Cardiac muscle cell (in vitro differentiated cells and primary cell): ENCODE results near the gene HAGHL. TPM values are rescaled to one million over a fixed set of nuclear protein-coding genes. Genes with fewer than 3 reads are reported as not detected.

Source experiments
- DNase-seq, 2 donors: peaks; one replicate each; pipeline versions ENCODE4 v3.0.0 to v3.0.0-alpha.2; 2010 to 2017; ENCODE audit warnings: low read depth in 1 of 2, low spot score in 1 of 2
- H3K27ac ChIP-seq: fragments of 200-600 bp; sonication (generic); 2 replicates; pipeline ENCODE4 v1.5.1; 2016
- H3K27me3 ChIP-seq: fragments of 200-600 bp; sonication (generic); 2 replicates; pipeline ENCODE4 v1.6.0; 2016; ENCODE audit warnings: control low read depth
- H3K36me3 ChIP-seq: fragments of 200-600 bp; sonication (generic); 2 replicates; pipeline ENCODE4 v1.5.1; 2016; ENCODE audit warnings: control low read depth
- H3K4me1 ChIP-seq: fragments of 200-600 bp; sonication (generic); 2 replicates; pipeline ENCODE4 v1.8.1; 2017; ENCODE audit warnings: low read depth, mild to moderate bottlenecking, mixed run types
- H3K4me3 ChIP-seq: fragments of 200-600 bp; sonication (generic); 2 replicates; pipeline ENCODE4 v1.5.1; 2016; ENCODE audit warnings: mild to moderate bottlenecking
- H3K9me3 ChIP-seq: fragments of 200-600 bp; sonication (generic); 2 replicates; pipeline ENCODE4 v1.5.1; 2017; ENCODE audit warnings: low read depth, mild to moderate bottlenecking, control low read depth
- CTCF ChIP-seq: IDR thresholded peaks from 2 replicates; pipeline ENCODE4 v1.5.1; 2012; ENCODE audit warnings: low read depth, mild to moderate bottlenecking, low read length
- polyA plus RNA-seq: library from polyadenylated mRNA; unstranded; fragments of >200 nt; fragmentation: Nextera tagmentation; extraction: Ambion mirVana; gene quantifications from 2 replicates; pipeline ENCODE4 v1.2.1, GENCODE V29; 2016
- total RNA-seq: library from RNA; depleted of rRNA; stranded (reverse); fragments of >200 nt; gene quantifications from 2 replicates; pipeline ENCODE4 v1.2.3, GENCODE V29; 2016

The HAGHL gene
- total and polyA plus RNA-seq, 2 experiments from 2014 or later: 27.7 to 47.5 TPM

GRCh38 chr16:683396-684070 lies 43.4 kb upstream of the HAGHL start:
- Histone ChIP-seq H3K4me1 (peaks cover 13% of the 10 kb centered on the region), H3K9me3 (no peaks in the 10 kb centered on the region), H3K27me3 (no peaks in the 10 kb centered on the region), H3K36me3 (peaks cover 32% of the 10 kb centered on the region), H3K27ac (peak overlapping the region; percentile 71), H3K4me3 (peak overlapping the region; percentile 71)
- DNase-seq: no peak
- no peak for TF ChIP-seq CTCF

DNA sequence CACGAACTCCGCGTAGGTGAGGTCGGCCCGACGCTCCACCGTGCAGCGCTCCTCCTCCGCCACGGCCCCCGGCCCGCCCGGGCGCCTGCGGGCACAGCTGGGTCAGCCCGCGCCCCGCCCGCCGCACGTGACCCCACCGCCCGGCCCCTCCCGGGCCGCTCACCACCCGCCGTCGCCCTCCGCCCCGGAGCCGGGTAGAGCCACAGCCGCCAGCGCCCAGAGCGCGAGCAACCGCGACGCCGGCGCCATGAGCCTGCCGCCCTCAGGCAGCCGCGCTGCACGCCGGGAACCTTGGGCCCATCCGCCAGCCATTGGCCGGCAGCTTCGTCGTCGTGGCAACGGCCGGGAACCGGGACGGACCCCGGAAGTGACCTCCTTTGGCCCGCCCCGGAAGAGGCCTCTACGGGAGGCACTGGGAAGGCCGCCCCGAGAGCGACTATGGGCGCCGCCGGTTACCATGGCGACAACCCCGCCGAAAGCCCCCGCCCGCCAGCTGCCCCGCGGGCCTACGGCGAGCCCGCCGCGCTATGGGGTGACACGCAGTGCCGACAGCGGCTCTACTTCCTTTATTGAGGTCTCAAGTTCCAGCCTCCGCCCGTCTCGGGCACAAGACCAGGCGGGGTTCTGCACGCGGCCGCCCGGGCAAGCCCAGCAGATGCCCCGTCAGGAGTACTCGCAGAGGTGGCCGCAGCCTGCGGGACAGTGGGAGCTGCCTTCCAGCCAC lies 42.7 kb upstream of the HAGHL start, which contains the start of gene JMJD8:
TSS of gene JMJD8 (minus strand) at position 264 of the 724 bp plus-strand sequence. CDS start at position 249, 15 bp downstream.
- Histone ChIP-seq H3K4me3 (peak within 1 kb of the TSS; percentile 71), H3K9me3 (no peaks in the 10 kb centered on the region), H3K27ac (peak within 1 kb of the TSS; percentile 71), H3K27me3 (no peaks in the 10 kb centered on the region), H3K4me1 (peaks cover 11% of the 10 kb centered on the region), H3K36me3 (peaks cover 32% of the 10 kb centered on the region)
- TF ChIP-seq CTCF: no peak
- DNase-seq: peak; percentile 97 to 98

- Histone ChIP-seq H3K4me1 (peaks cover 16% of the 10 kb centered on the region), H3K36me3 (peaks cover 32% of the 10 kb centered on the region), H3K27me3 (no peaks in the 10 kb centered on the region), H3K4me3 (no peak overlapping the region), H3K9me3 (no peaks in the 10 kb centered on the region), H3K27ac (peak overlapping the region; percentile 68)
- no peak for TF ChIP-seq CTCF
- no peak for DNase-seq
These were observed 41.8 kb upstream of the HAGHL start for GRCh38 chr16:684961-685696.

GRCh38 chr16:685967-686366 lies 40.9 kb upstream of the HAGHL start:
- no peak overlapping the region for H3K4me3 ChIP-seq
- peaks cover 16% of the 10 kb centered on the region for H3K4me1 ChIP-seq
- TF ChIP-seq CTCF: peak; percentile 44
- peaks cover under 1% of the 10 kb centered on the region for H3K27me3 ChIP-seq
- H3K9me3 ChIP-seq: no peaks in the 10 kb centered on the region
- DNase-seq: peak; percentile 43 to 52
- H3K36me3 ChIP-seq: peaks cover 32% of the 10 kb centered on the region
- no peak overlapping the region for H3K27ac ChIP-seq

DNA sequence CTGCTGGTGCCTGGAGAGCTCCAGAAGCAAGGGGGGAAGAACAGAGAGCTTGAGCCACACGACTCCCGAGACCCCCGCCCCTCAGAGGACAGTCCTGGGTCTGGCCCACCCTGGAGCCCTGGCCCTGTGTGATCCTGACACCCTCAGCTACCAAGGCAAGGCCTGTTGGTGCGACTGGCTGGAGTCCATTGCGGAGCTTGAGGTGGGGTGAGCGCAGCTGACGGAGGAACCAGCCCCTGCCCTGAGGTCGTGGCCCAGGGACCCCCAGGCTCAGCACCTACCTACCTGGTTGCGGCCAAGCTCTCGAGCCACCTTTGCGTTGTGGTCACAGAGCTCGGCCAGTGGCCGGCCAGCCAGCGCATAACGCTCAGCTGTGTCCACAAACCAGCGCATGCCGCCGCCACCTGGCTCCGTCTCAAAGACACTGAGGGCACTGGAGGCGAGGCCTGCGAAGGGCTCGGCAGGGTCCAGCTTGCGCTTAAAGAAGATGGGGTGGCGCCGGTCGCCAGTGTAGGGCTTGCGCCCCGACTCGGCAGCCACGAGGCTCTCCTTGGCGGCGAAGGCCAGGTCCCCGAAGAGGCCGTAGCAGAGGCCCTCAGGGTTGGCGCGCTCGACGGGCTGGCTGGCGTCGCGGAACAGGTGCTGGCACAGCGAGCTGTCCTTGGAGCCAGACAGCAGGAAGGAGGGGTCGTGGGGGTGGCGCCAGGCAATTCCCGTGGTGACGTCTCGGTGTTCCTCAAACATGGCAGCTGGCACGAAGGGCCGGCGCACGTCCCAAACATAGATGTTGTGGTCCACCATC lies 40.2 kb upstream of the HAGHL start:
- Histone ChIP-seq H3K4me3 (no peak overlapping the region), H3K27ac (no peak overlapping the region), H3K36me3 (peaks cover 27% of the 10 kb centered on the region)

More for the DNA sequence above, 40.2 kb upstream of the HAGHL start:
- H3K27me3 ChIP-seq: peaks cover 8% of the 10 kb centered on the region
- TF ChIP-seq CTCF: no peak
- no peaks in the 10 kb centered on the region for H3K9me3 ChIP-seq
- DNase-seq: no peak
- peaks cover 11% of the 10 kb centered on the region for H3K4me1 ChIP-seq
